Epidermal melanocyte (primary cell): ENCODE results near the gene LSM14B.

ENCODE experiments used
- DNase-seq: peaks from one replicate; pipeline ENCODE4 v3.0.0; 2011; ENCODE audit warnings: low spot score; ENCODE audit not compliant: insufficient read length

LSM14B gene

DNA sequence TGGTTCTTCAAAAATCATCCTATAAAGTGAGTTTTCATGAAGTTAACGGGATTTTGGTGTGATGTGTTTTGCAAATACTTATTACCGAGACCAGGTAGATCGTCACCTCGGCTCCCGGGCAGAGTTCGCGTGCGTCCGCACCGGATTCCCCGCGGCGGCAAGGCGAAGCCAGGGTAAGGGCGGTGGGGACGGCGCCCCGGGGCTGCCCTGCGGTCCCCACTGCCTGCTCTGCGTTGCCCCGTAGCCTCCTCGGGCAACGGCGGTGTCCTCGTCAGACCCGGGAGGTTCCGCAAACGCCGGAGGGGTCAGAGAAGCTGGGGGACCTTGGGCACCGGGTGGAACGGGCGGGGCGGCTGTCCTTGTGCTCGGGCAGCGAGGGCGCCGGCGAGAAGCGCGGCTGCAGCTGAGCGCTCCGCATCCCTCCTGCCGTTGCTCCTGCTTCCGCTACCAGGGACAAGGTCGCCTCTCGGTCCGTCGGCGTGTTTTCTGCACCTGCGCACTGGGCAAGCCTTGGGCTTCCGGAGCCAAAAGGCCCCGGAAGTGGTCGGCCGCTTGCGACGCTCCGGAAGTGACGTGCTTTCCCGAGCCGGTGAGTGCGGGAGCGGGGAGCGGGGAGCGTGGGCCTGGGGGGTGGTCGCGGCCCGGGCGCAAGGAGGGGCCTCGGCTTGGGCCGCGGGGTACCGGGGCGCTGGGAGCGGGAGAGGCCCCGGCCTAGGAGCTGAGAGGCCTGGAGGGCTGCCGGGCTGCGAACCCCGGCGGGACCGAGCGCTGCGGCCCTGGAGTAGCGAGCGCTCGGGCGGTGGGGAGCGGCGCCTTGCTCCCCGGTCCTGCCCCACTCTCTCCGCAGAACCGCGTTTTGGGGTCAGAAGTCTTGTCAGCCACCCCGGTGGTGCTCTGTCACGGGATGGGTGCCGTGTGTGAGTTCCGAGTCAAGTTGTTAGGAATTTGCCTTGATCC lies 60.5 kb downstream of the LSM14B start, which contains the start of gene MTG2:
MTG2 (plus strand) TSS at position 560 of the 957 bp plus-strand sequence. CDS start 10,393 bp downstream, outside the sequence.
- peak; percentile 99 for DNase-seq

DNA sequence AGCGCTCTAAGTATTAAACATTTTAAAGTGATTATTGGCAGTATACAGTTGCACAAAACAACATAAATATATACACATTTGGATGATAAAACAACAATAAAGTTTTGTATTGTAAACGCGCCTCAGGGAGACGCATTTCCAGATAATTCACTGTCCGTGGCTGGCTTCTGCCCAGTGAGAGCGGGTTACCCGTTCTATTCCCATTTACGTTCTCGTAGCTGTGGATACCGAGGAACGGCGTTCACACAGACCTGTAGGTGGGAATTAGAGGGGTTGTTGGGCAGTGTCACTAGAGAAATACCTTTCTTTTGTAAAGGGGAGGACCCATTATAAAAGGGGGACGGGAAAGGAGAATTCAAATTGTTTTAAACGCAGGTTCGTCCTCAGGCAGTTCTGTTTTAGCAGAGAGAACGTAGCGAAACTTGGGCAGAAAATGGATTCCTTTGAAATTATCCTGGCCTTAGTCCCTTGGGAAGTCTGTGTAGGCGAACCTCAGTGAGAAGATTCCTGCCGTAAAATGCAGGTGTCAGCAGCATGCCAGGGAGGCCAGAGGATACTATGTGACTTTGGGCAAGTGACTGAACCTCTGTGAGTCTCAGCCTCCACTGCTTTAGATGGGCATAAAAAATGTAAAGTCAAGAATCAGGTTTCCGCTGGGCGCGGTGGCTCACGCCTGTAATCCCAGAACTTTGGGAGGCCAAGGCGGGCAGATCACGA lies 61.3 kb downstream of the LSM14B start:
- no peak for DNase-seq
